ENCODE results near the gene TCAP.
"Not testable (repeated sequence)": the region's sequence is repeated elsewhere in the genome, so short reads cannot be mapped to it uniquely, and the experiment has no call there.

TCAP gene

GRCh38 chr17:39702901-39703893 lies 38.0 kb downstream of the TCAP start:
- no peak overlapping the region for H3K27ac Mint-ChIP-seq
- H3K36me3 Mint-ChIP-seq (ENCODE audit: low read depth), result no peaks in the 10 kb centered on the region
- peaks cover 38% of the 10 kb centered on the region for H3K27me3 Mint-ChIP-seq (ENCODE audit: low read depth)
- no peak overlapping the region for H3K4me3 Mint-ChIP-seq
- DNase-seq (ENCODE audit: low spot score), result no peak
- H3K4me1 Mint-ChIP-seq (ENCODE audit: low read depth), result peaks cover 18% of the 10 kb centered on the region
- H3K9me3 Mint-ChIP-seq, result no peaks in the 10 kb centered on the region

GRCh38 chr17:39703913-39704312 lies 38.8 kb downstream of the TCAP start:
- Mint-ChIP-seq H3K4me1 (ENCODE audit: low read depth) (peaks cover 18% of the 10 kb centered on the region), H3K36me3 (ENCODE audit: low read depth) (no peaks in the 10 kb centered on the region), H3K27ac (no peak overlapping the region), H3K9me3 (no peaks in the 10 kb centered on the region), H3K27me3 (ENCODE audit: low read depth) (peaks cover 36% of the 10 kb centered on the region), H3K4me3 (no peak overlapping the region)
- DNase-seq (ENCODE audit: low spot score), result no peak

GRCh38 chr17:39704821-39705551 lies 39.8 kb downstream of the TCAP start:
- H3K9me3 Mint-ChIP-seq, result no peaks in the 10 kb centered on the region
- H3K27ac Mint-ChIP-seq, result peak overlapping the region; percentile 6

GRCh38 chr17:39705786-39706348 lies 40.7 kb downstream of the TCAP start:
- Mint-ChIP-seq H3K27me3 (ENCODE audit: low read depth) (peaks cover 21% of the 10 kb centered on the region), H3K4me3 (no peak overlapping the region), H3K4me1 (ENCODE audit: low read depth) (peaks cover 12% of the 10 kb centered on the region), H3K27ac (no peak overlapping the region), H3K9me3 (no peaks in the 10 kb centered on the region), H3K36me3 (ENCODE audit: low read depth) (no peaks in the 10 kb centered on the region)
- DNase-seq (ENCODE audit: low spot score), result no peak

More at GRCh38 chr17:39704821-39705551, 39.8 kb downstream of the TCAP start:
- no peak overlapping the region for H3K4me3 Mint-ChIP-seq
- peaks cover 14% of the 10 kb centered on the region for H3K4me1 Mint-ChIP-seq (ENCODE audit: low read depth)
- peaks cover 26% of the 10 kb centered on the region for H3K27me3 Mint-ChIP-seq (ENCODE audit: low read depth)
- DNase-seq (ENCODE audit: low spot score), result no peak
- H3K36me3 Mint-ChIP-seq (ENCODE audit: low read depth), result no peaks in the 10 kb centered on the region

GRCh38 chr17:39706383-39706782 lies 41.2 kb downstream of the TCAP start:
- no peaks in the 10 kb centered on the region for H3K36me3 Mint-ChIP-seq (ENCODE audit: low read depth)
- H3K27ac Mint-ChIP-seq, result no peak overlapping the region
- no peak overlapping the region for H3K4me3 Mint-ChIP-seq
- H3K9me3 Mint-ChIP-seq, result no peaks in the 10 kb centered on the region
- DNase-seq (ENCODE audit: low spot score), result no peak
- H3K4me1 Mint-ChIP-seq (ENCODE audit: low read depth), result peaks cover 11% of the 10 kb centered on the region
- peaks cover 16% of the 10 kb centered on the region for H3K27me3 Mint-ChIP-seq (ENCODE audit: low read depth)

- no peaks in the 10 kb centered on the region for H3K9me3 Mint-ChIP-seq
- peaks cover 11% of the 10 kb centered on the region for H3K27me3 Mint-ChIP-seq (ENCODE audit: low read depth)
- no peak for DNase-seq (ENCODE audit: low spot score)
- no peaks in the 10 kb centered on the region for H3K36me3 Mint-ChIP-seq (ENCODE audit: low read depth)
- no peak overlapping the region for H3K4me3 Mint-ChIP-seq
- H3K4me1 Mint-ChIP-seq (ENCODE audit: low read depth), result peaks cover 11% of the 10 kb centered on the region
- peak overlapping the region; percentile 71 for H3K27ac Mint-ChIP-seq
Observed at GRCh38 chr17:39706921-39707337, 41.8 kb downstream of the TCAP start.

GRCh38 chr17:39709319-39709997 lies 44.3 kb downstream of the TCAP start:
- Mint-ChIP-seq H3K36me3 (ENCODE audit: low read depth) (no peaks in the 10 kb centered on the region), H3K27ac (no peak overlapping the region), H3K4me1 (ENCODE audit: low read depth) (peaks cover 7% of the 10 kb centered on the region), H3K27me3 (ENCODE audit: low read depth) (no peaks in the 10 kb centered on the region), H3K4me3 (no peak overlapping the region), H3K9me3 (no peaks in the 10 kb centered on the region)
- no peak for DNase-seq (ENCODE audit: low spot score)

- Mint-ChIP-seq H3K4me1 (ENCODE audit: low read depth) (peaks cover 7% of the 10 kb centered on the region), H3K27ac (no peak overlapping the region), H3K27me3 (ENCODE audit: low read depth) (no peaks in the 10 kb centered on the region), H3K36me3 (ENCODE audit: low read depth) (no peaks in the 10 kb centered on the region), H3K9me3 (no peaks in the 10 kb centered on the region), H3K4me3 (no peak overlapping the region)
- DNase-seq (ENCODE audit: low spot score), result no peak
Observed at GRCh38 chr17:39709998-39710964, 45.1 kb downstream of the TCAP start.

GRCh38 chr17:39711071-39711470 lies 45.9 kb downstream of the TCAP start:
- DNase-seq (ENCODE audit: low spot score); H3K4me3 Mint-ChIP-seq; H3K27me3 Mint-ChIP-seq (ENCODE audit: low read depth); H3K9me3 Mint-ChIP-seq; H3K36me3 Mint-ChIP-seq (ENCODE audit: low read depth); H3K27ac Mint-ChIP-seq; H3K4me1 Mint-ChIP-seq (ENCODE audit: low read depth): not testable (repeated sequence)

GRCh38 chr17:39711851-39712250 lies 46.7 kb downstream of the TCAP start:
- no peaks in the 10 kb centered on the region for H3K27me3 Mint-ChIP-seq (ENCODE audit: low read depth)
- H3K27ac Mint-ChIP-seq, result no peak overlapping the region
- DNase-seq (ENCODE audit: low spot score), result no peak
- peaks cover 5% of the 10 kb centered on the region for H3K4me1 Mint-ChIP-seq (ENCODE audit: low read depth)
- H3K9me3 Mint-ChIP-seq, result no peaks in the 10 kb centered on the region
- H3K36me3 Mint-ChIP-seq (ENCODE audit: low read depth), result no peaks in the 10 kb centered on the region
- no peak overlapping the region for H3K4me3 Mint-ChIP-seq

GRCh38 chr17:39714234-39714633 lies 49.1 kb downstream of the TCAP start:
- no peaks in the 10 kb centered on the region for H3K36me3 Mint-ChIP-seq (ENCODE audit: low read depth)
- H3K4me1 Mint-ChIP-seq (ENCODE audit: low read depth), result no peaks in the 10 kb centered on the region
- no peak overlapping the region for H3K27ac Mint-ChIP-seq
- H3K4me3 Mint-ChIP-seq, result no peak overlapping the region
- no peaks in the 10 kb centered on the region for H3K27me3 Mint-ChIP-seq (ENCODE audit: low read depth)
- no peaks in the 10 kb centered on the region for H3K9me3 Mint-ChIP-seq
- no peak for DNase-seq (ENCODE audit: low spot score)

- Mint-ChIP-seq H3K4me3 (no peak overlapping the region), H3K27me3 (ENCODE audit: low read depth) (no peaks in the 10 kb centered on the region), H3K36me3 (ENCODE audit: low read depth) (no peaks in the 10 kb centered on the region), H3K27ac (no peak overlapping the region), H3K9me3 (no peaks in the 10 kb centered on the region), H3K4me1 (ENCODE audit: low read depth) (no peaks in the 10 kb centered on the region)
- DNase-seq (ENCODE audit: low spot score), result no peak
Observed at GRCh38 chr17:39715375-39716072, 50.4 kb downstream of the TCAP start.

Measured in T-helper 2 cell treated with Interferon-gamma antibody and Interleukin-4, amounts not matched to agents 5 μg/mL and 100 μg/mL, for 36 hours (primary cell).